GM19395 (cell line): ENCODE data around the gene NCOA7.
"Not testable (repeated sequence)": the region's sequence is repeated elsewhere in the genome, so short reads cannot be mapped to it uniquely, and the experiment has no call there.

ENCODE experiments used
- ATAC-seq: cut with Tn5 transposase; IDR thresholded peaks from one replicate; pipeline ENCODE4 v1.9.1; 2021; ENCODE audit warnings: mild to moderate bottlenecking, moderate library complexity; ENCODE audit not compliant: unreplicated experiment

Gene NCOA7

GRCh38 chr6:125865015-125865414, 74.3 kb downstream of the NCOA7 start:
- ATAC-seq, result no peak

DNA sequence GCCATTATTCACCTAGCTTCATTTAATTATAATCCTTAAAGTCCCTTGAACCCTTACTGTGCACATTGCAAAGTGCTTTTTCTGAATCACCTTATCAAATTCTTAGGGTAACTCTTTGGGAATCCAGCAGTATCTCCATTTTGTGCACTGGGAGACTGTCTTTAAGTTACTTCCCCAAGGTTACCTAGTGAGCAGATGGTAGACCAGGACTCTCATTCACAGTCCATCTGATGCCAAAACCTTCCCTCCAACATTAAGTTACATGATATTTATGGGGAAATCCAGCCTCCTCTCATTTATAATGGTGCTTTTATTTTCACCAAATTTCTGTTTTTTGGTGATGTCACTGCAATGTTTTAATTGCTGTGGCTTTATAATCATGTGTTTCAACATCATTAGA, 75.7 kb downstream of the NCOA7 start:
- ATAC-seq, result no peak

GRCh38 chr6:125867483-125867942, 76.8 kb downstream of the NCOA7 start:
- no peak for ATAC-seq

DNA sequence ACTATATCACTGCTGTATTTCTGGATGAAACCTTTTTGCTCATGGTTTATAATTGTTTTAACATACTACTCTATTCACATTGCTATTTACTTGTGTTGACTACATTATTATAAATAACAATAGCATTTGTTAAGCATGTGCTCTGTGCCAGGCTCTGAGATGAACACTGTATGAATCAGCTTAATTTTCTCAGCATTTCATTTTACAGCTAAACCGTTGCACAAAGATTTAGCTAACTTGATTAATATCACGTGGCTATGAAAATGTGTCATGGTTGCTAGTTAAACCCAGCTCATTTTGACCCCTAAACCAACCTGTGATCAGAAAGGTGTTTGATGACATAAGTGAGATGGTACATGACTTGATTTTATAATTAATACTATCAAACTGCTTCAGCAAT, 77.5 kb downstream of the NCOA7 start:
- no peak for ATAC-seq

- ATAC-seq, result no peak
These were observed 78.1 kb downstream of the NCOA7 start for GRCh38 chr6:125868678-125869395.

DNA sequence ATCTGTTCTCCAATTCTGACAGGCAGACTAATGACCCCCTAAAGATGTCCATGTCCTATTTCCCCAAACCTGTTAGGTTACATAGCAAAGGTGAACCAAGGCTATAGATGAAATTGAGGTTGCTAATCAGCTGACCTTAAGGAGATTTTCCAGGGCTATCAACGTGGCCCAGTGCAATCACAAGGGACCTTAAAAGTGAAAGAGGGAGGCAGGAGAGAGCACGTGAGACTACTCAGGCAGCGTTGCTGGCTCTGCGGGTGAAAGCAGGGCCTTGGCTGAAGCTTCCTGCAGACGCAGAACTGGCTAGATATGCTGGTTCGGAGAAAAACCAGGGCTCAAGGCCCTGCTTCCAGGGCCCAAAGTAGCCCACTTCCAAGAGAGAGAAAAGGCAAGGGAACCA, 78.7 kb downstream of the NCOA7 start:
- no peak for ATAC-seq

DNA sequence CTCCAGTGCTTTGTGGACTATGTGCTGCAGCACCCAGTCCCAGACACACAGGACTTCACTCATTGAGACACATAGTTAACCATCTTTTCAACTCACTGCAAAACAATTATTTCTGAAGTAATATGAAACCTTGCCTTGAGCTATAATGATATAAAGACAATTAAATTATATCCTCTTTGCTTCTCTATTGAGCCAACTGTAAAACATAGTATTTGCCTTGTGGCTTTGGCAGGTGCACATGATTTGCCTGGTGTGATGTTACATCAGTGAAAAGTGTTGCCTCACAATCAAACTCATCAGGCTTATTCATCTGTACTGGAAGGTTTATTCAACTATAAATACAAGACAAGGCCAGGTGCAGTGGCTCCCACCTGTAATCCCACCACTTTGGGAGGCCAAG, 80.6 kb downstream of the NCOA7 start:
- no peak for ATAC-seq

GRCh38 chr6:125872259-125872921, 81.6 kb downstream of the NCOA7 start:
- no peak for ATAC-seq

DNA sequence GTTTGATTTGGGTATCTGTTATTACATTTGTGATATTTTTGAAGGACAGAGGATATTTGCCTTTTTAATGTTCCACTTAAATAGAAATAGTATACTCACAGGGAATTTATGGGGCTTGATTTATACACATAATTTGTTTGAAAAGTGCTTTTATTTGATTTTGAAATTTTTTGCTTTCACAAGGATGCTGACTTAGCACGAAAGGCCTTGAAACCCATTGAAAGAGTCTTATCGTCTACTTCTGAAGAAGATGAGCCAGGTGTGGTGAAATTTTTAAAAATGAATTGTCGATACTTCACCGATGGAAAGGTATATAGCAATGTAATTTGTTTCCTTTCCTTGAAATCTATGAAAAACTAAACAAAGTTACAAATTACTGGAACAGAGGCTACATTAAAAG, 91.5 kb downstream of the NCOA7 start:
- ATAC-seq, result no peak

DNA sequence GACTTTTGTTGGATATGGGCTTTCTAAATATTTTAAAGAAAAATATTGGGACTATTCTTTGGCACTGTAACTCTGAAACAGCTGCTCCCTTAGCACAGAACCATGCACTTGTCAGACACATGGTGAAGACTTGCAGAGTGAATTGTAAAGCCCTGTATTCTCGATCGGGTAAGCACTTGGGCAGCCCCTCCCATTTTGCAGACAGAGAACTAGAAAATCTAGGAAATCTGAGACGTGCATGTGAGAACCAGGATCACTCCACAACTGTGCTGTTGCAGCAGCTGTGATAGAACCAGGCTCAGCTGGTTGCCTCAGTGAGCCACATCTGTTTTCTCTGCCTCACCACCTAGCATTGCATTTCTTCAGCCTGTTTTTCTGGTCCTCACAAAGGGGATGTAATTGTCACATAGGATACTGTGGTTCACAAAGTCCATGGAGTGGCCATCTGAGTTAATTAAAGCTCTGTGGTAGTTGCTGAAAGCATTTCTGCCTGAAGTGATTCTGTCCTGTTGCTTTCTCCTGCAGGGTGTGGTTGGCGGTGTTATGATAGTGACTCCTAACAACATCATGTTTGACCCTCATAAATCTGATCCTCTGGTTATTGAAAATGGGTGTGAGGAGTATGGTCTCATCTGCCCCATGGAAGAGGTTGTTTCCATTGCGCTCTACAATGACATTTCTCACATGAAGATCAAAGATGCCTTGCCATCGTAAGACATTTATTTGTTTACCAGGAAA, 94.0 kb downstream of the NCOA7 start:
- no peak for ATAC-seq

DNA sequence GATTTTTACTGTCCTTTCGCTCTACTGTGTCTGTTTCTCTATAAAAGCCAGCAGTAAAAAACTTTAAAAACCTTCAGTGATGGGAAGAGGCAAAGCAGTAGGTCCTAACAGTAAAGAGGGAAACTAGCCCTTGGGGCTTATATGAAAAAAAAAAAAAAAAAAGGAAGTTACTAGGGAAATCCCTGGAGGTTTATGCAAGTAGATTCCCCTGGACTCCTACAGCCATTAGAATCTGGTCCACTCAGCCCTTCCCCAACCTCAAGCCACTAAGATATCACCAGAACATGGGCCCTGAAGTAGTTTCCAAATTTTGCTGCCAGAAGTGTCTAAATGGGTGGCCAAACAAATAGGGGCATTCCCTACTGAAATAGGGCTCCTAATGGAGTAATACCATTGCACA, 95.3 kb downstream of the NCOA7 start:
- ATAC-seq, result no peak

DNA sequence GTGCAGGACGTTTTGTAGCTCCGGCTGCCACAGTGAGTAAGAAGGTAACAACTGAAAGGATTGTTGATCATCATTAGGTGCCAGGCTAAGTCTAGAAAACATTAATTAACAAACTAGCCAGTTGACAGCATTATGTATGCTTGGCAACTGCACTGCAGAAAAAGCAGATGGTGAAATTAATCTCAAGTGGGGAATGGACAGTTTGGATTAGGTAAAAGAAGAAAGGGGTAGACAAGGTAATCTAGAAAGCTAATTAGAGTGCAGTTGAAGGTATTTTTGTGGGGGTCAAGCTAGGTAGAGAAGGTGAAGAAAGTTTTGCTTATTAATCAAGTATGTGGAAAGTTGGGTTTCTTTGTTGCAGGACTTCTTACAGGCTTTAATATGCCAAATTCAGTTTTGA, 96.2 kb downstream of the NCOA7 start:
- no peak for ATAC-seq

- ATAC-seq, result no peak
These were observed 96.6 kb downstream of the NCOA7 start for GRCh38 chr6:125887372-125887771.

GRCh38 chr6:125888989-125889656, 98.4 kb downstream of the NCOA7 start:
- ATAC-seq, result no peak

DNA sequence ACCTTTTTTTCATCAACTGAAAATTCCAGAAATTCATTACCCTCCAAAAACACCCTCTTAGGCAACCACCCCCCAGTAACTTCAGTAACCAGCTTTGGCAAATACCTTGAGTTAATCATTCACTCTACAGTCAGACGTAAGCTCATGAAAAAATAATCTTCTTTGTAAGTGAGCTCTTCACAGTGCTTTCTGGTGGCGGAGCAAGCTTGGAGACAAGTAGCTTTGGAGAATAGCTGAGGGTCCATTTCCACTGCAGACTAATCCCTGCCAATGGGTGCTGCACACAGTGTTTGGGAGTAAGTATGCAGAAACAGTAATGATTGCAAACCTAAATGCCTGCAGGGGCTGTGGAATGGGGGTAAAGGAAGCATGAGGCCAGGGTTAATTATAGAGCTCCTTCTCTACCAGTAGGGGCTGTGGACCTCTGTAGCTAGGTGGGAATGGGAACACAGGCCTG, 109.0 kb downstream of the NCOA7 start:
- ATAC-seq, result no peak

DNA sequence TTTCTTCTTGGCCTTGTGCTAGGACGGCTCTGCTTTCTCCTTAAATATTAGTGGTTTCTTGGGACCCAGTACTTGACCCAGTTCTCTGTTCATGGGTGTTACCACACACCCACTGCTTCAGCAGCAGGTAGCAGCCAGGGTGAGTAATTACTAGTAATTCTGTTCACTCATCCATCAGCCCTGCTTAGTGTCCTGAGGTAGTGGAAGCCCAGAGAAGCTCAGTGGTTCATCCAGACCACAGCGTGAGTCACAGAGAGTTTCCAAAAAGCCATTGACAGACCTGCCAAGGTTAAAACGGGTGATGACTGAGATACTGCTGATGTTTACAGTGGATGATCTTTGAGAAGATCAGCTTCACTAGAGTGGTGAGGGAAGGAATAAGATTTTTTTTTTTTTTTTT, 114.1 kb downstream of the NCOA7 start:
- ATAC-seq, result peak; percentile 85

DNA sequence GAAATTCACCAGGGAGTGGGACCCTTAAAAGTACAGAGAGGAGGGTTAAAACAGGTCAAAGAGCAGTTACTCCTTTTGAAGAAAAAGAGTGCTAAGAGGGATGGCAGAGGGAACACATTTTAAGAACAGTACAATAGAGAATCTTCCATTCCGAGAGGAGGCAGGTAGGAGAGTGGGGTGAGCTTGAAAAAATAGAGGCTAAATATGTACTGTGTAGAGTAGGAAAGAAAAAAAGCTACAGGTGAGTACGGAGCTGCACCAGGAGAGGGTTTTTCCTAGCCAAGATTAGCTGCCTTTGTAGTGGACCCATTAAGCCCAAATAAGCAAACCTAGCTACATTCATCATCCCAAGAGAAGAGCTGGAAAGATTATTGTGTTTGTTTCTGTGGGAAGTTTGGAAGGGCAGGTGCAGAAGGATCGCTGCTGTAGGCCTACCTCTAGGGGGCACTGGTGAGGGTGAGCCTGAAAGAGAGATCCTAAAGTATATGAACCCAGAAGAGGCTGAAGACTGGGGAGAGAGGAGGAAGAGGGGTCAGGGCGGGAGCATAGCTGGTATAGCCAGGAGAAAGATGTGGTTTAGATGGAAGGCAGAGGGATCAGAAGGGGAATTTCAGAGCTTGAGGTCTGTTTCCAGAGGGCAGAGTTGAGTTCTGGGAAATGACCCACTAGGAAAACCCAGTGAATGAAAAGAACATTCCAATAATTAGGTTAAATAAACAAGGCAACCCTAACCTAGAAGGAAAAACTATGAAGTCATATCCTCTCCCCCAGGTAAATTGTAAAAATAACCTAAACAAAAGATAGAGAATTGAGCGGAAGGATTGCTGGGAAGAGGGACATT, 115.6 kb downstream of the NCOA7 start:
- no peak for ATAC-seq

DNA sequence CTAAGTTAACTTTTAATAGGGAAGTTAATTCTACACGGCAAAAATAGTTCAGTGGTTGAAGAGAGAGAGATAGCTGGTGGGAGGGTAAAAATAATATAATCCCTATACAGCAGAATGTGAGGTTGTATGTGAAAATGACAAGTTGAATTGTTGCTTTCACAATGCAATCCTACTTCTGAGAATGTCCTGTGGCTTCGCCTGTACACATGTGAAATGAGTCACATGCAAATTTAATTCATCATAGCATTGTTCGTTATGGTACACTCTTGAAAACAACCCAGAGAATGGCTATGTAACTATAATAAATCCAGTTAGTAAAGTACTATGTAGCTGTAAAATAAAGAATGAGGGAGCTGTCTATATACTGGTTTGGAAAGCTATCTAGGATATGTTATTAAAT, 119.8 kb downstream of the NCOA7 start:
- peak; percentile 99 for ATAC-seq

- not testable (repeated sequence) for ATAC-seq
These were observed 120.3 kb downstream of the NCOA7 start for GRCh38 chr6:125911051-125911451.

- ATAC-seq, result not testable (repeated sequence)
These were observed 121.7 kb downstream of the NCOA7 start for GRCh38 chr6:125912430-125912829.
